GM21825 (cell line): Measurements from ENCODE around the gene TICRR.
"Not testable (repeated sequence)": the region's sequence is repeated elsewhere in the genome, so short reads cannot be mapped to it uniquely, and the experiment has no call there.

Experiments
- ATAC-seq: cut with Tn5 transposase; IDR thresholded peaks from one replicate; pipeline ENCODE4 v1.9.1; 2021; ENCODE audit warnings: mild to moderate bottlenecking, moderate library complexity; ENCODE audit not compliant: unreplicated experiment

The TICRR gene

GRCh38 chr15:89575146-89575655 lies at the start of gene TICRR:
Gene TICRR (plus strand): TSS chr15:89575469. CDS start chr15:89575587, 118 bp downstream.
- peak; percentile 93 for ATAC-seq

- ATAC-seq = no peak
These were observed 49.1 kb upstream of the TICRR start for GRCh38 chr15:89526181-89526580.

GRCh38 chr15:89526601-89527441 lies 48.4 kb upstream of the TICRR start:
- no peak for ATAC-seq

DNA sequence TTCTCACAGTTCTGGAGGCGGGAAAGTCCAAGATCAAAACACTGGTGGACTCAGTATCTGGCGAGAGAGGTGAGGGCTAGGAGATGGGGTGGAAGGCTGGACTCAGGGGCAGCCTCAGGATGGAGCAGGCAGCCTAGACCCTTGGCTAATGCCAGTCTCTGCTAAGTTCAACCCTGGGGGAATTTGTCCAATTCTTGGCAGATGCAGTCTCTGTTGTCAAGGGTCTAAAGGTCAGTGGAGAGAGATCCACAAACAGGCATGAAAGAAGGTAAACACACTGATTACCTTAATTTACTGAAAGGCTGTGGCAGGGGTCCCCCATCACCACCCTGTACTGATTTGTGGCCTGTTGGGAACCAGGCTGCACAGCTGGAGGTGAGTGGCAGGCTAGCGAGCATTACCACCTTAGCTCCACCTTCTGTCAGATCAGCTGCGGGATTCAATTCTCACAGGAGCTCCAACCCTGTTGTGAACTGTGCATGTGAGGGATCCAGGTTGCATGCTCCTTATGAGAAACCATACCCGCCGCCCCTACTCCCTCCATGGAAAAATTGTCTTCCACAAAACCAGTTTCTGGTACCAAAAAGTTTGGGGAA lies 46.4 kb upstream of the TICRR start:
- no peak for ATAC-seq

DNA sequence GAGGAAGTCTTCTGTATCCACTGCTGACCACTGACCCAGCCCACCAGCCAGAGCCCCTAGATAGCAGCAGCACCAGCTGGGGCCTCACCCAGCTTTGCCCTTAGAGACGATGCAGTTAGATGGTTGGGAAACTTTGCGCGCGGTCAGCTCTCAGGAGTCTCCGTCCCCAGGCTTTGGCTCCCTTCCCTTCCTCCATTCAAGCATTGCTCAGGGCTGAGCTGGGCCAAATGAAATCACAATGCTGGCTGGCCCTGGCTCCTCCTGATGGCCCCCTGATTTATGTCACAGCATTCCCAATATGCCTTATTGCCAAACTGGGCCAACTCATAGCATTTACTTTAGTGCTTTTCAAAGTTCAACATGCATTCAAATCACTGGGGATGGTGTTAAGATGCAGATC lies 44.3 kb upstream of the TICRR start:
- no peak for ATAC-seq

GRCh38 chr15:89531796-89532537 lies 43.3 kb upstream of the TICRR start:
- no peak for ATAC-seq

DNA sequence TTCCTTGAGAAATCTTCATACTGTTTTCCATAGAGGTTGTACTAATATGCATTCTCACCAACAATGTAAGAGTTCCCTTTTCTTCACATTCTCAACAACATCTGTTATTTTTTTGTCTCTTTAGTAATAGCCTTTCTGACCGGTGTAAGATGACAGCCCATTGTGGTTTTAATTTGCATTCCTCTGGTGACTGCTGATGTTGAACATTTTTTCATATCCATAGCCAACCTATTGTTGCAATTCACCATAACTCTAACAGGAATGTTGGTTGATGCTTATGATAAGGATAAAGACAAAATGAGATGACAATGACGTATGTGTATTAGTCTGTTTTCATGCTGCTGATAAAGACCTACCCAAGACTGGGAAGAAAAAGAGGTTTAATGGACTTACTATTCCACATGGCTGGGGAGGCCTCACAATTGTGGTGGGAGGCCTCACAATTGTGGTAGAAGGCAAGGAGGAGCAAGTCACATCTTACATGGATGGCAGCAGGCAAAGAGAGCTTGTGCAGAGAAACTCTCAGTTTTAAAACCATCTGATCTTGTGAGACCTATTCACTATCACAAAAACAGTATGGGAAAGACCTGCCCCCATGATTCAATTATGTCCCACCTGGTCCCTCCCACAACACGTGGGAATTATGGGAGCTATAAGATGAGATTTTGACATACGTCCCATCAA lies 41.3 kb upstream of the TICRR start:
- no peak for ATAC-seq

DNA sequence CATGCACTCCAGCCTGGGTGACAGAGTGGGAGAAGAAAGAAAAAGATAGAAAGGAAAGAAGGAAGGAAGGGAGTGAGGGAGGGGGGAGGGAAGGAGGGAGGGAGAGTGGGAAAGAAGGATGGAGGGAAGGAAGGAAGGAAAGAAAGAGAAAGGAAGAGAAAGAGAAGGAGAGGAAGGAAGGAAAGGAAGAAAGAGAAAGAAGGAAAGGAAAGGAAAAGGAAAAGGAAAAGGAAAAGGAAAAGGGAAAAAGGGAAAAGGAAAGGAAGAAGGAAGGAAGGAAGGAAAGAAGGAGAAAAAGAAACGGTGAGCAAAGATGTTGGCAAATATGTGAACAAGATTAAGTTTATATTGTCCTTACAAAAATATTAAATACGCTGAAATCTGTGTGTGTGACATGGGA lies 36.2 kb upstream of the TICRR start:
- ATAC-seq = no peak

DNA sequence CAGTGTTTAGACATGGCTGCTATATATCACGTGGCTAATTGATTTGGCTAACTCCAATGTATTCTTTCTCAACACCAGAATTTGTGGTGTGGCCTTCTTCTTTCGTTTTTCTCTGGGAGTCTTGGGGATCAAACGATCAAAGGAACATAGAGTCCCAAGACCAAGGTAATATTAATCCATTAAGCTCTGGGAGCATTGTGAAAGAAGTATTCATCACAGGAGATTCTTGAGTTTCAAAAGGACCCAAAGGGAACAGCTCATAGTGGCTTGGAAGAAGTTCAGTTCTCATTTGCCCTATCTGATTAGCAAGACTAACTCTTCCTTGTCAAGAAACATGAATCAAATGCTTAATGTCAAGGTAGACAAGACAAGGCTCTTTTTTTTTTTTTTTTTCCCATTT lies 32.9 kb upstream of the TICRR start:
- ATAC-seq = no peak

DNA sequence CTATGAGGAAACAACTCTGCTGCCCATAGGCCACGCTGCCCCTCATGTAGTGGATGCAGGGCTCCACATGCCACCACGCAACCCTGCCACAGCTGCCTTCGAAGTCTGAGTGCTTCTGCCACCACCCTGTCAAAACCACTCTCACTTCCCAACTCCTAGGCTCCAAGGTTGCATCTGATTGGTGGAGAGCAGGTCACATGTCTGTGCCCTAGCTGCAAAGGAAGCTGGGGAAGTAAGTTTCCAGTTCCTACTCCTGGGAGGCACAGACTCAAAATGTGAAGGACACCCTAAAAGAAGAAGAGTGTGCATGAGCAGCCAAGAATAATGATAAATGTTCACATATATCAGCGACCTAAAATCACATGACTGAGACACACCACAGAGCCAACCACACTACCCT lies 31.9 kb upstream of the TICRR start:
- ATAC-seq = no peak

- ATAC-seq = not testable (repeated sequence)
These were observed 26.1 kb upstream of the TICRR start for GRCh38 chr15:89549138-89549537.

- ATAC-seq = no peak
These were observed 24.8 kb upstream of the TICRR start for GRCh38 chr15:89550427-89550826.

DNA sequence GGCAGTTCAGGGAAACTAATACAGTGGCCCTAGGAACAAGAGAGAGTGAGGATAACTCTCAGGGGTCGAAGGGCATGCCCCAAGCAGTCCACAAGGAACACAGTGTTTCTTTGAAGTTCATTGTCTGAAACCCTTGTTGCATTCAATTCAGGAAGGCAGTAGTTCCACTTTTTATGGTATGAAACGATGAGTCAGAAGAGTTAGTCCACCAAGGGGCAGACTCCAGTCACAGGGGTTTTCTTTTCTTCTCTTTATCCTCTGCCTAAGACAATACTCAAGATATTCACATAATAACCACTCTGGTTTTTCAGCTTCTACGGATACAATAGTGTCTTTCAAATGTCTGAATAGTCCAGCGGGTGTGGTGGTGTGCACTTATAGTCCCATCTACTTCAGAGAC lies 23.7 kb upstream of the TICRR start:
- peak; percentile 85 for ATAC-seq

DNA sequence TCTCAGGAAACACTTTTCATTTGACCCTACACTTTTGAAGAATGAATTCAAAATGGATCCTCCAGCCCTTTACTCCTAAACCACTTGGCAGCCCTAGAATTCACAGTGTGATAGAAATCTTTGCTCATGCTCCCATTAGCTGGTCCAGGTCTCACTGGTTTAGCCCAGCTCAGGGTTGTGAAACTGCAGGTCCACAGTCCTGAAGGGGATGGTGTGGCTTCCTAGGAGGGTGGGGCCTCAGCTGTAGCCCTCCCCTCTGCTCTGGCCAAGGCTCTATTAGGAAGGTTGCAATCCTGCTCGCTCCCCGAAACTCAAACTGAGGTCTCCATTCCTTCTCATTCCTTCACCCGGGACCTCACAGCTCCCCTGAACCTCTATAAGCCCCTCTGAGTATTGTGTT lies 21.6 kb upstream of the TICRR start:
- no peak for ATAC-seq

GRCh38 chr15:89554247-89554646 lies 21.0 kb upstream of the TICRR start:
- no peak for ATAC-seq

DNA sequence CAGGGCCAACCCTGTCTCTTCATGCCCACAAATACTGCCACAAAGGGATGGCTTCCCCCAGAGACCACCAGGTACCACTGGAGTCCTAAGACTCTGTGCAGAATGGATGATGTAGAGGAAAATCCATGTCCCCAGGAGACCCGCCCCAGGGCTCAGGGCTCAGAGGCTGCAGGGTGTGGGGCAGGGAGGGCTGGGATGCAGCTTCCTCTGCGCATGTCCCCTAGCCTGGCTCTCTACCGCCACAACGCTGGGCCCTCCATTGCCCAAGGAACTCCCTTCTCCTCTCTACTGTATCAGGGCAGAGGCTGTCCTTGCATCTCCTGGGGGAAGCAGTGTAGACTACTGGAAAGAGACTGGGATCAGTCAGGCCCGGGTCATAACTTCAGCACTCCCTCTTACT lies 19.5 kb upstream of the TICRR start:
- ATAC-seq = no peak

DNA sequence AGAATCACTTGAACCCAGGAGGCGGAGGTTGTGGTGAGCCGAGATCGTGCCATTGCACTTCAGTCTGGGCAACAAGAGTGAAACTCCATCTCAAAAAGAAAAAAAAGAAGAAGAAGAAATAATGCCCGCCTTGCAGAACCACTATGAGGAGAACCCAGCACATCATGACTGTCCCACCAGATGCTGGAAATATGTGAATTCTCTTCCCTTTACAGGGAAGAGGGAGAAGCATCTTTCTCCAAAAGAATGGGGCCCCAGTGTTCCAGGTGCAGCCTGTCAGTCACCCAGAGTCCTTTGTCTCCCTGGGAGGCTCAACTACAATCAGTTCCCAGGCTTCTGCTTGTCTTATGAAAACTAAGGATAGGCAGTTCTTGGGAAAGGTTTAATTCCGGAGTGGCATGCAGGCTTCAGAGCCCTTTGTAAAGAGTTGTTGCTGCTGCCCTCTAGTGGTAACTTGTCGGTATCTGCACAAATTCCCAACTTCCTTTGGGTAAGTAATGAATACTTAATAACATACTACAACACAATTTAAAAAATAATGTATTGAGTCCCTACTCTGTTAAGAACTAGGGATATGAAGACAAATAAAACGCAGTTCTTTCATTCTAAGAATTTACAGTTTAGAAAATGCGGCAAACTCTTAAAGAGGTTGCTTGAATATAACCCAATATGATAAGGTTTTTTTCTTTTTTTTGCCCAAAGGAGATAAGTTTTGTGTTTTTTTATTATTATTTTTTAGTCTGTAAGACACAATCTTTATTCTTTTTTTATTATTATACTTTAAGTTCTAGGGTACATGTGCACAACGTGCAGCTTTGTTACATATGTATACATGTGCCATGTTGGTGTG lies 18.6 kb upstream of the TICRR start:
- no peak for ATAC-seq

- no peak for ATAC-seq
These were observed 15.5 kb upstream of the TICRR start for GRCh38 chr15:89559769-89560264.

DNA sequence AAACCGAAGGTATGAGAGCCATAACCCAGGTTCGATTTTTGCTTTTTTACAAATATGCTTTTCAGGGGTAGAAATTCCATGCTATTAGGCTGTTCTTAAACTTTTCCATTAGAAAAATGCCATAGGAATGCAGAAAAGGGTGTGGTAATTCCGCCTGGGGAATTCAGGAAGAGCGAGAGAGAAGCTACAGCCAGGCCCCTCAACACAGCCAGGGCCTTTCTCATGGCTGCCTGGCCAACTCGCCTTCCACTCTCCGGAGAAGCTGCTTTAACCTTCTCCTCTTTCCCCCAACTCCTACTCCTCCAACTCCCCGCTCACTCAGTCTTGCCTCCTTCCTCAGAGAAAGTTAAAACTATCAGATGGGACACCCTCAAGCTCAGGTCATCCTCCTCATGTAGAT lies 9.1 kb upstream of the TICRR start:
- ATAC-seq = no peak
